Activated B cell treated with CpG ODN at 0.5 μM for 24 hours (primary cell): ENCODE measurements around the gene FAM13C. TPM values are rescaled to one million over a fixed set of nuclear protein-coding genes. Genes with fewer than 3 reads are reported as not detected.
"Not testable (repeated sequence)": the region's sequence is repeated elsewhere in the genome, so short reads cannot be mapped to it uniquely, and the experiment has no call there.

Experiments
- ATAC-seq: fragments of 200-7000 bp; cut with Tn5 transposase; one replicate; pipeline ENCODE4 v1.10.0; 2021; ENCODE audit warnings: low read depth, mild to moderate bottlenecking, moderate library complexity
- CTCF ChIA-PET: fragments of 350-600 bp; sonication (Branson Sonifier 250); formaldehyde crosslinking; loops from one replicate; lab custom pipeline; 2021; ENCODE audit warnings: antibody characterized with exemption; lab: Charles Lee
- POLR2A ChIA-PET: fragments of 350-600 bp; sonication (Branson Sonifier 250); formaldehyde crosslinking; loops from one replicate; lab custom pipeline; 2021; ENCODE audit warnings: antibody characterized with exemption; lab: Charles Lee
- DNase-seq: peaks from one replicate; pipeline ENCODE4 v3.0.0; 2022
- H3K27ac Mint-ChIP-seq: one replicate; pipeline ENCODE4 v1.8.0; 2020; ENCODE audit warnings: mixed read lengths
- H3K27me3 Mint-ChIP-seq: one replicate; pipeline ENCODE4 v1.8.0; 2021; ENCODE audit warnings: mixed read lengths
- H3K36me3 Mint-ChIP-seq: one replicate; pipeline ENCODE4 v1.8.0; 2021; ENCODE audit warnings: low read depth, mixed read lengths
- H3K4me1 Mint-ChIP-seq: one replicate; pipeline ENCODE4 v1.8.0; 2021; ENCODE audit warnings: mixed read lengths
- H3K4me3 Mint-ChIP-seq: one replicate; pipeline ENCODE4 v1.8.0; 2020; ENCODE audit warnings: mild to moderate bottlenecking, mixed read lengths
- H3K9me3 Mint-ChIP-seq: one replicate; pipeline ENCODE4 v1.8.0; 2020; ENCODE audit warnings: mixed read lengths
- CTCF ChIP-seq: fragments of 200-600 bp; IDR thresholded peaks from one replicate; pipeline ENCODE4 v1.8.0; 2022; ENCODE audit warnings: antibody characterized with exemption, mild to moderate bottlenecking
- intact Hi-C: fragments of 100-400 bp; cut with micrococcal nuclease; formaldehyde crosslinking; loops from one replicate; pipeline ENCODE4 v1.15.1; 2024
- total RNA-seq: library from RNA; stranded (reverse); gene quantifications from 2 replicates; pipeline ENCODE4 v1.2.3, GENCODE V29; 2022

FAM13C gene
- total RNA-seq, 1 donor from 2014 or later: not detected

GRCh38 chr10:59242991-59243390, 119.4 kb downstream of the FAM13C start:
- ChIA-PET CTCF (no interaction called here), POLR2A (no interaction called here)
- ATAC-seq: no peak
- peaks cover 10% of the 10 kb centered on the region for H3K27me3 Mint-ChIP-seq
- intact Hi-C loops: loop anchor here (5.0 kb wide), 1 partner anchor 964 kb away; no protein-coding TSS in a partner anchor
- H3K4me3 Mint-ChIP-seq: no peak overlapping the region
- H3K36me3 Mint-ChIP-seq: no peaks in the 10 kb centered on the region
- no peak for TF ChIP-seq CTCF
- DNase-seq: no peak
- H3K27ac Mint-ChIP-seq: no peak overlapping the region
- no peaks in the 10 kb centered on the region for H3K4me1 Mint-ChIP-seq
- peaks cover 3% of the 10 kb centered on the region for H3K9me3 Mint-ChIP-seq

- Mint-ChIP-seq H3K4me3 (no peak overlapping the region), H3K27me3 (peaks cover 10% of the 10 kb centered on the region), H3K27ac (no peak overlapping the region), H3K36me3 (no peaks in the 10 kb centered on the region), H3K9me3 (peaks cover 3% of the 10 kb centered on the region), H3K4me1 (no peaks in the 10 kb centered on the region)
- DNase-seq (no peak), ATAC-seq (no peak)
- CTCF ChIA-PET: no interaction called here
- TF ChIP-seq CTCF: no peak
- POLR2A ChIA-PET: no interaction called here
- intact Hi-C loops: loop anchor here (5.0 kb wide), 1 partner anchor 965 kb away; no protein-coding TSS in a partner anchor
These were observed 120.3 kb downstream of the FAM13C start for GRCh38 chr10:59242057-59242456.

- ChIA-PET CTCF (interaction anchor here (0.7 kb wide), 1 partner anchor 18 kb away, joined by 3 read pairs; no protein-coding TSS in a partner anchor), POLR2A (no interaction called here)
- ATAC-seq (no peak), DNase-seq (no peak)
- intact Hi-C loops: loop anchor here (2.0 to 5.0 kb wide), 3 partner anchors 568 to 1406 kb away; no protein-coding TSS in a partner anchor
- Mint-ChIP-seq H3K36me3 (no peaks in the 10 kb centered on the region), H3K4me1 (no peaks in the 10 kb centered on the region), H3K27ac (no peak overlapping the region), H3K9me3 (peaks cover 3% of the 10 kb centered on the region), H3K4me3 (no peak overlapping the region), H3K27me3 (peaks cover 11% of the 10 kb centered on the region)
- no peak for TF ChIP-seq CTCF
These were observed 121.7 kb downstream of the FAM13C start for GRCh38 chr10:59240582-59241183.

- CTCF ChIA-PET, H3K36me3 Mint-ChIP-seq, POLR2A ChIA-PET, H3K9me3 Mint-ChIP-seq, DNase-seq, ATAC-seq, intact Hi-C loops, H3K4me1 Mint-ChIP-seq, H3K27ac Mint-ChIP-seq, H3K4me3 Mint-ChIP-seq: not testable (repeated sequence)
- peaks cover 11% of the 10 kb centered on the region for H3K27me3 Mint-ChIP-seq
These were observed 123.2 kb downstream of the FAM13C start for GRCh38 chr10:59239108-59239507.

GRCh38 chr10:59237775-59238174, 124.6 kb downstream of the FAM13C start:
- intact Hi-C loops: no loop called here
- CTCF ChIA-PET: no interaction called here
- Mint-ChIP-seq H3K9me3 (peaks cover 3% of the 10 kb centered on the region), H3K27me3 (peaks cover 8% of the 10 kb centered on the region), H3K4me3 (no peak overlapping the region), H3K36me3 (no peaks in the 10 kb centered on the region), H3K4me1 (no peaks in the 10 kb centered on the region), H3K27ac (no peak overlapping the region)
- ATAC-seq (no peak), DNase-seq (no peak)
- TF ChIP-seq CTCF: no peak
- POLR2A ChIA-PET: no interaction called here
